WTC11 (cell line): ENCODE measurements around the gene SLIT1. TPM values are rescaled to one million over a fixed set of nuclear protein-coding genes. Genes with fewer than 3 reads are reported as not detected.

Source experiments
- ATAC-seq: fragments of 200-7000 bp; cut with Tn5 transposase; 2 replicates; pipeline ENCODE4 v1.10.0; 2021; ENCODE audit warnings: mild to moderate bottlenecking, moderate library complexity
- CTCF ChIA-PET: fragments of 300-600 bp; sonication (Branson Sonifier 250); formaldehyde crosslinking; loops from one replicate; lab custom pipeline; 2021; ENCODE audit warnings: antibody characterized with exemption; lab: Charles Lee
- POLR2A ChIA-PET: fragments of 350-600 bp; sonication (Branson Sonifier 250); formaldehyde crosslinking; loops from one replicate; lab custom pipeline; 2021; ENCODE audit warnings: antibody characterized with exemption; lab: Charles Lee
- DNase-seq: peaks from one replicate; pipeline ENCODE4 v3.0.0; 2021; ENCODE audit warnings: low spot score
- H3K27ac Mint-ChIP-seq: 2 replicates; pipeline ENCODE4 v1.8.0; 2021; ENCODE audit warnings: mixed read lengths
- H3K27me3 Mint-ChIP-seq: 2 replicates; pipeline ENCODE4 v1.8.0; 2021; ENCODE audit warnings: low read depth, mild to moderate bottlenecking, moderate library complexity, mixed read lengths
- H3K36me3 Mint-ChIP-seq: 2 replicates; pipeline ENCODE4 v1.8.0; 2021; ENCODE audit warnings: mixed read lengths
- H3K4me1 Mint-ChIP-seq: 2 replicates; pipeline ENCODE4 v1.8.0; 2022; ENCODE audit warnings: mixed read lengths
- H3K4me3 Mint-ChIP-seq: 2 replicates; pipeline ENCODE4 v1.8.0; 2021; ENCODE audit warnings: mild to moderate bottlenecking, moderate library complexity, mixed read lengths
- H3K9me3 Mint-ChIP-seq: 2 replicates; pipeline ENCODE4 v1.8.0; 2021; ENCODE audit warnings: mixed read lengths
- ATF1 ChIP-seq: sonication (generic); formaldehyde crosslinking; IDR thresholded peaks from 2 replicates; pipeline ENCODE4 v1.8.1; 2023; ENCODE audit warnings: mild to moderate bottlenecking, moderate library complexity, missing genetic modification reagents
- CBFB ChIP-seq: sonication (generic); formaldehyde crosslinking; IDR thresholded peaks from 2 replicates; pipeline ENCODE4 v1.8.1; 2022; ENCODE audit warnings: mild to moderate bottlenecking, low read depth, missing genetic modification reagents
- ELF4 ChIP-seq: sonication (generic); formaldehyde crosslinking; IDR thresholded peaks from 2 replicates; pipeline ENCODE4 v1.8.1; 2022; ENCODE audit warnings: low read depth, mild to moderate bottlenecking, moderate library complexity, missing genetic modification reagents
- ESRRA ChIP-seq: sonication (generic); formaldehyde crosslinking; IDR thresholded peaks from 2 replicates; pipeline ENCODE4 v1.8.1; 2022; ENCODE audit warnings: mild to moderate bottlenecking, missing genetic modification reagents, borderline replicate concordance
- GABPB1 ChIP-seq: sonication (generic); formaldehyde crosslinking; IDR thresholded peaks from 2 replicates; pipeline ENCODE4 v1.8.1; 2023; ENCODE audit warnings: mild to moderate bottlenecking, missing genetic modification reagents
- JAZF1 ChIP-seq: fragments of 250-450 bp; sonication (Bioruptor Pico); IDR thresholded peaks from 2 replicates; pipeline ENCODE4 v1.9.0; 2021; ENCODE audit warnings: moderate library complexity, mild to moderate bottlenecking, inconsistent platforms
- MXD4 ChIP-seq: fragments of 250-450 bp; sonication (Bioruptor Pico); IDR thresholded peaks from 2 replicates; pipeline ENCODE4 v1.8.0; 2021; ENCODE audit warnings: mild to moderate bottlenecking, moderate library complexity, borderline replicate concordance
- NFYB ChIP-seq: sonication (generic); formaldehyde crosslinking; conservative IDR thresholded peaks from 2 replicates; pipeline ENCODE4 v1.8.0; 2022; ENCODE audit warnings: low read depth, missing genetic modification reagents
- NR1H2 ChIP-seq: sonication (generic); formaldehyde crosslinking; IDR thresholded peaks from 2 replicates; pipeline ENCODE4 v1.9.0; 2021; ENCODE audit warnings: mild to moderate bottlenecking, moderate library complexity, missing genetic modification reagents
- NR2C2 ChIP-seq: sonication (generic); formaldehyde crosslinking; IDR thresholded peaks from 2 replicates; pipeline ENCODE4 v1.8.0; 2022; ENCODE audit warnings: mild to moderate bottlenecking, missing genetic modification reagents
- SOX15 ChIP-seq: fragments of 250-450 bp; sonication (Bioruptor Pico); IDR thresholded peaks from 2 replicates; pipeline ENCODE4 v1.9.0; 2021; ENCODE audit warnings: mild to moderate bottlenecking
- total RNA-seq: library from RNA; stranded (reverse); gene quantifications from 3 replicates; pipeline ENCODE4 v1.2.3, GENCODE V29; 2021
- TF ChIP-seq, protein P1 (sequence below): sonication (generic); formaldehyde crosslinking; IDR thresholded peaks from 2 replicates; pipeline ENCODE4 v1.8.1; 2022; ENCODE audit warnings: mild to moderate bottlenecking, missing genetic modification reagents, moderate library complexity, borderline replicate concordance
- TF ChIP-seq, protein P2 (sequence below): fragments of 250-450 bp; sonication (Bioruptor Pico); IDR thresholded peaks from 2 replicates; pipeline ENCODE4 v1.9.0; 2021; ENCODE audit warnings: mild to moderate bottlenecking
- TF ChIP-seq, protein P3 (sequence below): sonication (generic); formaldehyde crosslinking; IDR thresholded peaks from 2 replicates; pipeline ENCODE4 v1.8.0; 2022; ENCODE audit warnings: mild to moderate bottlenecking, missing genetic modification reagents
- TF ChIP-seq, protein P4 (sequence below): sonication (generic); formaldehyde crosslinking; IDR thresholded peaks from 2 replicates; pipeline ENCODE4 v1.8.1; 2023; ENCODE audit warnings: mild to moderate bottlenecking, missing genetic modification reagents, moderate library complexity
- TF ChIP-seq, protein P5 (sequence below): sonication (generic); formaldehyde crosslinking; conservative IDR thresholded peaks from 2 replicates; pipeline ENCODE4 v1.8.1; 2023; ENCODE audit warnings: mild to moderate bottlenecking, low read depth, missing genetic modification reagents, moderate library complexity
- TF ChIP-seq, protein P6 (sequence below): sonication (generic); formaldehyde crosslinking; IDR thresholded peaks from 2 replicates; pipeline ENCODE4 v1.8.1; 2022; ENCODE audit warnings: low read depth, mild to moderate bottlenecking, moderate library complexity, missing genetic modification reagents, borderline replicate concordance
- TF ChIP-seq, protein P7 (sequence below): sonication (generic); formaldehyde crosslinking; IDR thresholded peaks from 2 replicates; pipeline ENCODE4 v1.8.1; 2023; ENCODE audit warnings: mild to moderate bottlenecking, missing genetic modification reagents, borderline replicate concordance

Gene SLIT1
- total RNA-seq, 1 experiment from 2014 or later: 1.6 TPM

DNA sequence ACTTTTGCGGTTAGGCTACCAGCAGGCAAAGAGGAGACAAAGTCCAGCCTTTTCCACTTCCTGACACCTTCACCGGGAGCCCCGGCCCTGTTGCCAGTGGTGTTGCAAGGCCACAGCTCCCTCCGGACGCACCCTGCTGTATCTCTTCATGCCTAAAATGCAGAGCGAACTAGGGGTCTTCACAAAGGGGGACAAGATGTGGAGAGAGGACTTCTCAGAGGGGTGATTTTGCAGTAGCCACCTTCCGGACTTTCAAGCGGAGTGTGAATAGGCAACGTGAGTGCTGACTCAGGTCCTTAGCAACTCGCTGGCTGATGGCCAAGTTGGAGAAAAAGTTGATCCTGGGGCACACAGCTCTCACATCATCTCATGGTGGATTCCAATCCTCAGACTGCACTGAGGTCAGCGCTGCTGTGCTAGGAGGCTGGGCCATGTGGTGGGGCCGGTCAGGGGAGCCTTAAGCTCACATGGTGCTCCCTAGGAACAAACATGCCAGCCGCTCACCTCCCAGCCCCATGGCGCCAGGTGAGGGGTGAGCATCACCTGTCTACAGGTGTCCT is 187.3 kb downstream of the SLIT1 start:
- Mint-ChIP-seq H3K4me1 (no peaks in the 10 kb centered on the region), H3K4me3 (no peak overlapping the region), H3K9me3 (no peaks in the 10 kb centered on the region), H3K27me3 (no peaks in the 10 kb centered on the region), H3K27ac (no peak overlapping the region), H3K36me3 (no peaks in the 10 kb centered on the region)
- ATAC-seq (no peak), DNase-seq (no peak)
- ChIA-PET CTCF (interaction anchor here (0.9 to 5.8 kb wide), 2 partner anchors 27 to 39 kb away, joined by 4 to 27 read pairs; no protein-coding TSS in a partner anchor), POLR2A (interaction anchor here (0.6 kb wide), 1 partner anchor 27 kb away, joined by 3 read pairs; no protein-coding TSS in a partner anchor)
- TF ChIP-seq CBFB (no peak), SOX15 (no peak), NR2C2 (CRISPR knock-in tag) (no peak), NR1H2 (CRISPR knock-in tag) (no peak), ESRRA (CRISPR knock-in tag) (no peak)
- TF ChIP-seq, protein P1, sequence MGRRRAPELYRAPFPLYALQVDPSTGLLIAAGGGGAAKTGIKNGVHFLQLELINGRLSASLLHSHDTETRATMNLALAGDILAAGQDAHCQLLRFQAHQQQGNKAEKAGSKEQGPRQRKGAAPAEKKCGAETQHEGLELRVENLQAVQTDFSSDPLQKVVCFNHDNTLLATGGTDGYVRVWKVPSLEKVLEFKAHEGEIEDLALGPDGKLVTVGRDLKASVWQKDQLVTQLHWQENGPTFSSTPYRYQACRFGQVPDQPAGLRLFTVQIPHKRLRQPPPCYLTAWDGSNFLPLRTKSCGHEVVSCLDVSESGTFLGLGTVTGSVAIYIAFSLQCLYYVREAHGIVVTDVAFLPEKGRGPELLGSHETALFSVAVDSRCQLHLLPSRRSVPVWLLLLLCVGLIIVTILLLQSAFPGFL (CRISPR knock-in tag): no peak
- TF ChIP-seq, protein P2, sequence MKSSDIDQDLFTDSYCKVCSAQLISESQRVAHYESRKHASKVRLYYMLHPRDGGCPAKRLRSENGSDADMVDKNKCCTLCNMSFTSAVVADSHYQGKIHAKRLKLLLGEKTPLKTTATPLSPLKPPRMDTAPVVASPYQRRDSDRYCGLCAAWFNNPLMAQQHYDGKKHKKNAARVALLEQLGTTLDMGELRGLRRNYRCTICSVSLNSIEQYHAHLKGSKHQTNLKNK: no peak

DNA sequence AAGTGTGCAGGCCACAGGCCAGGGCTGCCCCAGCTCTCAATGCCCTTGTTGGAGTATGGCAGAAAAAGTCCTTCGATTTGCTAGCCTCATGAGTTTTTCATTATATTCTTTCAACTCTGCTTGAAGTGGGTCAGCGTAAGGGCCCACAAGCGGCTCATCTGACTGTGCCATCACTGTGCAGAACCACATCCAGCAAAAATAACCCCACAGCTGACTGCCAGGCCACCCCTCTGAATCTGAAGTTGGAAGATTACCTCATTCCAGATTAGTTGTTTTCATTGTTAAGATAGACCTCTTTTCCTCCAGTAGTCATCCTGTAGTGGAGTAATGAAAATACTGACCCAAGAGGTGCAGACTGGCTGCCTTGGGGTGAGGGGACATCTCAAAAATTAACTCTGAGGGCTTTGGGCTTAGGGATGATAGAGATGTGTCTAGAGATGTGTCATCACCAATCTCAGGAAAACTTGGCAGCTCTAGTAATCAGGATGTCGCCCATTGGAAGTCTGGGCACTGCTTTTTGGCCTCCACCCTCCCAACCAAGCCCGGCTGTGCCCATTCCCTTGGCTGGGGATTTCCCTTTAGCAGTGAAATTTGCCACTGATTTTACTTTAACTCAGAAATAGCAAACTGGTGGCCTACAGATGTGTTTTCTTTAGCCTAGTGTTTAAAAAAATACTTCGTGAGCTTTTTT is 189.3 kb downstream of the SLIT1 start:
- no peaks in the 10 kb centered on the region for H3K9me3 Mint-ChIP-seq
- DNase-seq: no peak
- TF ChIP-seq NFYB (CRISPR knock-in tag) (no peak), MXD4 (no peak), GABPB1 (CRISPR knock-in tag) (no peak), ELF4 (CRISPR knock-in tag) (no peak)
- TF ChIP-seq, protein P3, sequence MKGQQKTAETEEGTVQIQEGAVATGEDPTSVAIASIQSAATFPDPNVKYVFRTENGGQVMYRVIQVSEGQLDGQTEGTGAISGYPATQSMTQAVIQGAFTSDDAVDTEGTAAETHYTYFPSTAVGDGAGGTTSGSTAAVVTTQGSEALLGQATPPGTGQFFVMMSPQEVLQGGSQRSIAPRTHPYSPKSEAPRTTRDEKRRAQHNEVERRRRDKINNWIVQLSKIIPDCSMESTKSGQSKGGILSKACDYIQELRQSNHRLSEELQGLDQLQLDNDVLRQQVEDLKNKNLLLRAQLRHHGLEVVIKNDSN (CRISPR knock-in tag): no peak
- TF ChIP-seq, protein P4, sequence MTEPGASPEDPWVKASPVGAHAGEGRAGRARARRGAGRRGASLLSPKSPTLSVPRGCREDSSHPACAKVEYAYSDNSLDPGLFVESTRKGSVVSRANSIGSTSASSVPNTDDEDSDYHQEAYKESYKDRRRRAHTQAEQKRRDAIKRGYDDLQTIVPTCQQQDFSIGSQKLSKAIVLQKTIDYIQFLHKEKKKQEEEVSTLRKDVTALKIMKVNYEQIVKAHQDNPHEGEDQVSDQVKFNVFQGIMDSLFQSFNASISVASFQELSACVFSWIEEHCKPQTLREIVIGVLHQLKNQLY (CRISPR knock-in tag): no peak
- H3K27ac Mint-ChIP-seq: no peak overlapping the region
- H3K4me1 Mint-ChIP-seq: peaks cover 5% of the 10 kb centered on the region; the same call in 1 of the 2 replicates
- no peak overlapping the region for H3K4me3 Mint-ChIP-seq
- H3K27me3 Mint-ChIP-seq: no peaks in the 10 kb centered on the region
- ATAC-seq: no peak
- CTCF ChIA-PET: interaction anchor here (2.2 to 2.4 kb wide), 2 partner anchors 29 to 41 kb away, joined by 6 to 8 read pairs; no protein-coding TSS in a partner anchor
- POLR2A ChIA-PET: no interaction called here
- H3K36me3 Mint-ChIP-seq: no peaks in the 10 kb centered on the region

DNA sequence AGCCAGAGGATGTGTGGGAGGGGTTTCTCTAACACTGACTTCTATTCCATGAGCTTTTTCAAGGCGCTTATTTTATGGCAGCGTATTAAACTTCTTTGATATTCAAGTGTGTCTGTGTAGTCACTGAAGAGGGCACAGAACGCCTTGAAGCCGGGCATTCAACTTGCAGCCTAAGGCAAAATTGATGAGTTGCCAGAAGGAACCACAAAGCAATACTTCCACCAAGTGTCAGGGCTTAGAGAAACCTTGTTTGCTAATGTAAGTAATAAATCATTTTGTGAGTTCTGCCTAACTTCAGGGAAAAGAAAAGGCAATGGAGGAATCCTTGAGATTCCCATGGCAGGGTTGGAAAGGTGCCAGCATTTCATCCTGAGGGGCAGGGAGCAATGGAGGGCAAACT is 189.9 kb downstream of the SLIT1 start:
- H3K4me3 Mint-ChIP-seq: no peak overlapping the region
- H3K36me3 Mint-ChIP-seq: no peaks in the 10 kb centered on the region
- H3K4me1 Mint-ChIP-seq: peaks cover 5% of the 10 kb centered on the region; the same call in 1 of the 2 replicates
- no peaks in the 10 kb centered on the region for H3K9me3 Mint-ChIP-seq
- H3K27ac Mint-ChIP-seq: no peak overlapping the region
- CTCF ChIA-PET: interaction anchor here (1.8 to 2.4 kb wide), 3 partner anchors 30 to 215 kb away, joined by 6 to 8 read pairs (median 7); no protein-coding TSS in a partner anchor
- ATAC-seq (no peak), DNase-seq (no peak)
- POLR2A ChIA-PET: no interaction called here
- H3K27me3 Mint-ChIP-seq: no peaks in the 10 kb centered on the region
- TF ChIP-seq ATF1 (CRISPR knock-in tag) (no peak), JAZF1 (CRISPR knock-in tag) (no peak)
- TF ChIP-seq, protein P5, sequence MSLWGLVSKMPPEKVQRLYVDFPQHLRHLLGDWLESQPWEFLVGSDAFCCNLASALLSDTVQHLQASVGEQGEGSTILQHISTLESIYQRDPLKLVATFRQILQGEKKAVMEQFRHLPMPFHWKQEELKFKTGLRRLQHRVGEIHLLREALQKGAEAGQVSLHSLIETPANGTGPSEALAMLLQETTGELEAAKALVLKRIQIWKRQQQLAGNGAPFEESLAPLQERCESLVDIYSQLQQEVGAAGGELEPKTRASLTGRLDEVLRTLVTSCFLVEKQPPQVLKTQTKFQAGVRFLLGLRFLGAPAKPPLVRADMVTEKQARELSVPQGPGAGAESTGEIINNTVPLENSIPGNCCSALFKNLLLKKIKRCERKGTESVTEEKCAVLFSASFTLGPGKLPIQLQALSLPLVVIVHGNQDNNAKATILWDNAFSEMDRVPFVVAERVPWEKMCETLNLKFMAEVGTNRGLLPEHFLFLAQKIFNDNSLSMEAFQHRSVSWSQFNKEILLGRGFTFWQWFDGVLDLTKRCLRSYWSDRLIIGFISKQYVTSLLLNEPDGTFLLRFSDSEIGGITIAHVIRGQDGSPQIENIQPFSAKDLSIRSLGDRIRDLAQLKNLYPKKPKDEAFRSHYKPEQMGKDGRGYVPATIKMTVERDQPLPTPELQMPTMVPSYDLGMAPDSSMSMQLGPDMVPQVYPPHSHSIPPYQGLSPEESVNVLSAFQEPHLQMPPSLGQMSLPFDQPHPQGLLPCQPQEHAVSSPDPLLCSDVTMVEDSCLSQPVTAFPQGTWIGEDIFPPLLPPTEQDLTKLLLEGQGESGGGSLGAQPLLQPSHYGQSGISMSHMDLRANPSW (CRISPR knock-in tag): no peak
- TF ChIP-seq, protein P6, sequence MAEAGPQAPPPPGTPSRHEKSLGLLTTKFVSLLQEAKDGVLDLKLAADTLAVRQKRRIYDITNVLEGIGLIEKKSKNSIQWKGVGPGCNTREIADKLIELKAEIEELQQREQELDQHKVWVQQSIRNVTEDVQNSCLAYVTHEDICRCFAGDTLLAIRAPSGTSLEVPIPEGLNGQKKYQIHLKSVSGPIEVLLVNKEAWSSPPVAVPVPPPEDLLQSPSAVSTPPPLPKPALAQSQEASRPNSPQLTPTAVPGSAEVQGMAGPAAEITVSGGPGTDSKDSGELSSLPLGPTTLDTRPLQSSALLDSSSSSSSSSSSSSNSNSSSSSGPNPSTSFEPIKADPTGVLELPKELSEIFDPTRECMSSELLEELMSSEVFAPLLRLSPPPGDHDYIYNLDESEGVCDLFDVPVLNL (CRISPR knock-in tag): no peak
- TF ChIP-seq, protein P7, sequence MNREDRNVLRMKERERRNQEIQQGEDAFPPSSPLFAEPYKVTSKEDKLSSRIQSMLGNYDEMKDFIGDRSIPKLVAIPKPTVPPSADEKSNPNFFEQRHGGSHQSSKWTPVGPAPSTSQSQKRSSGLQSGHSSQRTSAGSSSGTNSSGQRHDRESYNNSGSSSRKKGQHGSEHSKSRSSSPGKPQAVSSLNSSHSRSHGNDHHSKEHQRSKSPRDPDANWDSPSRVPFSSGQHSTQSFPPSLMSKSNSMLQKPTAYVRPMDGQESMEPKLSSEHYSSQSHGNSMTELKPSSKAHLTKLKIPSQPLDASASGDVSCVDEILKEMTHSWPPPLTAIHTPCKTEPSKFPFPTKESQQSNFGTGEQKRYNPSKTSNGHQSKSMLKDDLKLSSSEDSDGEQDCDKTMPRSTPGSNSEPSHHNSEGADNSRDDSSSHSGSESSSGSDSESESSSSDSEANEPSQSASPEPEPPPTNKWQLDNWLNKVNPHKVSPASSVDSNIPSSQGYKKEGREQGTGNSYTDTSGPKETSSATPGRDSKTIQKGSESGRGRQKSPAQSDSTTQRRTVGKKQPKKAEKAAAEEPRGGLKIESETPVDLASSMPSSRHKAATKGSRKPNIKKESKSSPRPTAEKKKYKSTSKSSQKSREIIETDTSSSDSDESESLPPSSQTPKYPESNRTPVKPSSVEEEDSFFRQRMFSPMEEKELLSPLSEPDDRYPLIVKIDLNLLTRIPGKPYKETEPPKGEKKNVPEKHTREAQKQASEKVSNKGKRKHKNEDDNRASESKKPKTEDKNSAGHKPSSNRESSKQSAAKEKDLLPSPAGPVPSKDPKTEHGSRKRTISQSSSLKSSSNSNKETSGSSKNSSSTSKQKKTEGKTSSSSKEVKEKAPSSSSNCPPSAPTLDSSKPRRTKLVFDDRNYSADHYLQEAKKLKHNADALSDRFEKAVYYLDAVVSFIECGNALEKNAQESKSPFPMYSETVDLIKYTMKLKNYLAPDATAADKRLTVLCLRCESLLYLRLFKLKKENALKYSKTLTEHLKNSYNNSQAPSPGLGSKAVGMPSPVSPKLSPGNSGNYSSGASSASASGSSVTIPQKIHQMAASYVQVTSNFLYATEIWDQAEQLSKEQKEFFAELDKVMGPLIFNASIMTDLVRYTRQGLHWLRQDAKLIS (CRISPR knock-in tag): no peak
- TF ChIP-seq, protein P1 (CRISPR knock-in tag): no peak
